NCI-H524 (cell line): Measurements from ENCODE around the gene SSTR3.
"Not testable (repeated sequence)": the region's sequence is repeated elsewhere in the genome, so short reads cannot be mapped to it uniquely, and the experiment has no call there.

ENCODE experiments used
- DNase-seq, 2 experiments: peaks; one replicate each; lab custom pipeline; 2025; lab: John Stamatoyannopoulos, UW

SSTR3 gene

DNA sequence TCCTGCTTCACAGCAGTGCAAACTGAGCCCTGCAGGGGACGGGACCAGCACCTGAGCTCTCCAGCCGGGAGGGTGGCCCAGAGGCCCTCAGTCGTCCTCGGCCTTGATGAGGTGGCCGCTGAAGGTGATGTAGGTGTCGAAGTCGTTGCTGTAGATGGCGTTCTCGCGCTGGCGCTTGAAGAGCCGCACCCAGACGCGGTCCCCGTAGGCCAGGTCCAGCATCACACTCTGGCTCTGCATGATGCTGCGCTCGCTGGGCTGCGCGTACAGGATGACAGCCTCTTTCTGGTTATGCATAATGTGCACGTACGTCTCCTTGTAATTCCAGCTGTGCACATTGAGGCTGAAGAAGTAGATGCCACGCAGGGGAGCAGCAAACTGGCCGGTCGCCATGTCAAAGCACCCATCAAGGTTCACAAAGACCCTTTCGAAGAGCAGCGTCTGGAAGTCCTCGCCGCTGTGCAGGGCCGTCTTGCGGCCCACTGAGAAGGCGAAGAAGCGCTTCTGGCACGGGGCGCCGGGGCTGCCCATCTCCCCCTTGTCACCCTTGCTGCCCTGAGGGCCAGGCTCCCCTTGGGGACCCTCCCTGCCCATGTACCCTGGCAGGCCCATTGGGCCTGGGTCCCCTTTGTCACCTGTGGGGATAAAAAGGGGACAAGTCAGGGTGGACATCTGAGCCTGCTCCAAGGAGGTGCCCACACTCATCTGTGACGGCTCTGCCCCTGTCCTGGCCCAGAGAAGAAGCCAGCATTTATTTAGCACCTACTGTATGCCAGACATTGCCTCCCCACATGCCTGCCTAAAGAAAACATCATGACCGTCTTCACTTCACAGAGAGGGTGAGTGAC lies 30.0 kb downstream of the SSTR3 start:
- DNase-seq = no peak

DNA sequence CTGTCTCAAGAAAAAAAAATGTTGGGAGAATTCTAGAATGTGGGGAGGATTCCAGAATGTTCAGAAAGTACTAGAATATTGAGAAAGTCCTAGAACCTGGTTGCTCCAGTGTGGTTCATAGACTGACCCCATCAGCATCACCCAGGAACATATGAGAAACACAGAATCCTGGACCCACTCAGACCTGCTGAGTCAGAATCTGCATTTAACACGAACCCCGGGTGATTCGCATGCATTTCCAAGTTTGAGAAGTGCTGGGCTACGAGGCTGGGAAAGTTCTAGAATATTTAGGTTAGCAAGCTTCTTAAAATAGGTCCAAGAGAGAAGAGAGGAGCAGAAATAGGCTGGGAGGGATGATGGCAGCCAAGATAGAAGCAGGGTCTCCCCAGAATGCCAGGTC lies 30.6 kb downstream of the SSTR3 start:
- no peak for DNase-seq

DNA sequence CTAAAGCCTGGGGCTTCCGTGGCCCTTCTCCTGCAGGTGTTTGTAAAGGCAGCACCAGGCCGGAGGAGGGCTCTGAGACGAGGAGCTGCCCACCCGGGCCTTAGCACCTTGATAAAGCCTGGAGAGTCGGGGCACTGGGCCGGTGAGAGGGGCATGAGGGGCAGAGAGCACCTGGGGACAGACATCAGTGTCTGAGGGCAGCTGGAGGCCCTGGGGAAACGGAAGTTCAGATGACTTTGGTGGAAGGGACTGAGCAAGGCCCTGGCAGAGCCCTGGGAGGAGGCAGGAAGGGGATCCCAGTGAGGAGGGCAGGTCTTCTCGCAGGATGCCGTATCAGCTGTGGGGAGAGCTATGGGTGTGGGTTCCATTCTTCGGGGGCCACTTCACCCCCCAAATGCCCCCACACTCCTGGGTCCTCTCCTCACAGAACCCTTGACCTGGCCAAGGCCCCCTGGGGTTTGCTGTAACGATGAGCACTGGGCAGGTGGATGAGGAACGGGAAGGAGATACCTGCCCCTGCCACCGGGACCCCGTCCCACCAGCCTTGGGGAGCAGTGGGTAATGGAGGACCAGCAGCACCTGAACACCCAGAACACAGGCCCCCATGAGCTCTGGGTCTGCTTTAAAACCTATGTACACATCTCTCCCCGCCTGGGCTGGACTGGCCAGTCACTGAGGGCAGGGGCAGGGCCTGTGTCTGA lies 31.6 kb downstream of the SSTR3 start:
- no peak for DNase-seq

DNA sequence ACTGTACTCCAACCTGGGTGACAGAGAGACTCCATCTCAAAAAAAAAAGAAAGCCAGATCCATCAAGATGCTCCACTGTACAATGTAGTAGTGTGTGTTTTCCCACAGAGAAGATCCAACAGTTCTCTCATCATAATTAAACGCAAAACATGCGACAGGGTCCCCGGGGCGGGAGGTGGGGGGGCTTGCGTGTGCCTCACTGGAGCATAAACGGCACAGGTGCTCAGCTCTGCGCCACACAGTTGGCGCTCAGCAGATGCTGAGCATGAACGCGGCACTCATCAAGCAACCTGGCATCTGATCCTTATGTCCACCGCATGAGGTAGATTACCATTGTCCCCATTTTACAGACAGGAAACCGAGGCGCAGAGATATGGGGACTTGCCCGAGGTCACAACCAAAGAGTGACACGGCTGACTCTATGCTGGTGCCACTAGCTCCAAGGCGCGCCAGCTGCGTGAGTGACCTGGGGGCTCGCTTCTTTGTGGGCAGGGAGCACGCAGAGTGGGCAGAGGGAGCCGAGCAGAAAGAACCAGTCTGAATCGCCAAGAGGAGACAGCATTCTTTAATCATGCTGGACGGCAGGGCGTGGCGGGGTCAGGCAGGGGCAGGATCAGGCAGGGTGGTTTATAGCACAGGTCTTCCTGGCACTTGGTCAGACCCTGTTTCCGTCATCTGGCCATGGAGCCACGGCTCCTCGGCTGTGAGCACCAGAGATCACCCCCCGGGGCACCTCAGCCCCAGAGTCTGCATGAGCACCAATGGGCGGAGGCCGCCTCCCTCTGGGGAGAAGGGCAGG lies 32.5 kb downstream of the SSTR3 start:
- DNase-seq = no peak

DNA sequence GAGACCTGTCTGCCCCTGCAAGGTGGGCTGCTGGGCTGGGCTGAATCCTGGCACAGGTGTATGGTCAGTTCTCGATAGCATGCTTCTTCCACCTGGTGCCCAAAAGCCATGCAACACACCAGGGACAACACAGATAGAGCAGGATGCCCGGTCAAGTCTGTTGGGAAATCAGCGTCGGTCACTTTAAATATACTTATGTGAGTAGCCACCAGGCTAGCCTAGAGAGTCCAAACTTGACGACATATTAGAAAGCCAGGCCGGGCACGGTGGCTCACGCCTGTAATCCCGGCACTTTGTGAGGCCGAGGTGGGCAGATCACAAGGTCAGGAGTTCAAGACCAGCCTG lies 33.2 kb downstream of the SSTR3 start:
- DNase-seq = no peak

DNA sequence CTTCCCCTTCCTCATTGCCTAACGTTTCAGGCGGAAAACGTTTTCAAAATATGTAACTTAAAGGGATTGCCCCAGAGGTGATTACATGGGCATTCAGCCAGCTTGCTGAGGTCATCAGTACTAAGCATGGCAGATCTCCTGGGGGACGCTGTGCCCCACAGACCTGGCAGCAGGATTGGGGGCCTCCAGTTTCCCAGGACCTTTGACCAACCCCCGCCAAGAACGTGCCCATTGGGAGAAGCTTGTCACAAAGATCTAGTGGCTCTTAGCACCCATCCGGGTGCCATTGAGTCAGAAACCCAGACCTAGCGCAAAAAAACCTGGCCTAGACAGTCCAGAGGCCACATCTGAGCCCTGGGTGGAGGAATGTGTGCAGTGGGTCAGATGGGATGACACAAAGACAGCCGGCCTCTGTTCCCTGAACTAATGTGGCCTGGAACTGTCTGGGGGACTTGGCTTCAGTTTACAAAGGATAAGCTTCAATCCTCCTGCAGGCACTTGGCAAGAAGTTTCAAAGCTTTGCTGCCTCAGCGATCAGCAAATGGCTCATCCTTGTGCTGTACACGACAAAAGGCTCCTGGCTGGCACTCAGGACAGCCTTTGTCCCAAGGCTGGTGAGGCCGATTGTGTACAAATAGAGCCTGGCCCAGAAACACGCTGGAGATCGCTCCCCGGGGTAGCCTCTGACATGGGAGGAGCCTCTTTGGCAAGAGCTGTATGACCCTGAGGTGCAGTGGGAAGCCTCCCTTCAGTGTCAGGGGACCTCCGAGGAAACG lies 33.7 kb downstream of the SSTR3 start:
- no peak for DNase-seq

DNA sequence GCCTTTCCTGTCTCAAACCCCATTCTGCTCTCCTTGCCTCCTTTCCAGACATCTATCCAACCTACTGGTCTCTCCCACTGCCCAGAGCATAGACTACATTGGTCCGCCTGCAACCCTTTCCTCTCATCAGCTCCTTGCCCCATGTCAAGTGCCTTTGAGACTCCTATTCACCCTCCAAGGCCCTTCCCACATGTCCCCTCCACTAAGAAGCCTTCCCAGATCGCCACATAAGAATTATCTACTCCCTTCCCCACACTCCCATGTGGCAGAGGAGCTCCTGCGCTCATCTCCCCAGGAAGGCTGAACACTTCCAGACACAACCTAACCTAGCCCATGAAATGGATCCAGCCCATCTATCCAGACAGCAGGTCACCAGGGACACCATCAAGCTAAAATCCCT lies 34.5 kb downstream of the SSTR3 start:
- no peak for DNase-seq

DNA sequence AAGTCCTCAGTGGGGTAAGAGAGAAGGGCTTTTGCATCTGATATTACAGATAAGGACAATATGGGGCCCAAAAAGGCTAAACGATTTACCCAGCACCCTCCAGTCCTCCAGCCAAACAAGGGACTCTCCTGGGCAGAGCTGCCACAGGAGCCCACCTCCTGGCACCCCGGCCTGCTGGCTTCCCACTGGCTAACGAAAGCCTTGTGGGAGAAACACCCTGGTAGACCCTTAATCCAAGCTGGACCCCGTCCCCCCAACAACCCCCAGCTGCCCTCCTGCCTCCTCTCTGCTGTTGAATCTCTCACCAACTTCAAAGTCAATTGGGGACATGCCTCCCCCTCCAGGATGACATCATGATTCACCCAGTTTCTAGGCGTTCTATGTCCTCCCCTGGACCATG lies 35.1 kb downstream of the SSTR3 start:
- no peak for DNase-seq

DNA sequence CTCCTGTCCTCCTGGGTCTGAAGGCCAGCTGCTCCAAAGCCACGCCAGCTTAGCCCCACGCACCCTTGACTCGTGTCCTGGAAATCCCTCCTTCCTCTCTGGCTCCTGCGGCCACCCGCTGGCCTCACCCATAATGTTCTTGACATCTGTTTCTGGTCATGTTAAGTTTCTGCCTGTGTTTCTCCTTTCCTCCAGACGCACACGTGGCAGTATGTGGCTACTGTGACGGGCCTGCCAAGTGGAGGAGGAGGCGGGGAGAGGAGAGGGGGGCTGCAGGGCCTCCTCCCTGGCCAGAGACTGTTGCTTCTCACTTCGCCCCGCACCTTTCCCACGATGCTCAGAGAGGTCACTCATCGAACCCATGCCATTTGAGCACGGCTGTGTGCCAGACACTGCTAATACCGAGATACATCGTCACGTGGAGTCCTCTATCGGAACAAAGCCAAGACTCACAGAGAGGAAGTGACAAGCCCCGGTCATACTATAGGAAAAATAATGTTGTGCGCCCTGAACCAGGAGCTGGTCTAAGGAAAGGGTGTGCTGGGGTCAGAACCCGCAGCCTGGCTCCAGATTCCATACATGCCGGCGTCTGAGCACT lies 35.7 kb downstream of the SSTR3 start:
- peak in 1 of 2 experiments; percentile 59 for DNase-seq

DNA sequence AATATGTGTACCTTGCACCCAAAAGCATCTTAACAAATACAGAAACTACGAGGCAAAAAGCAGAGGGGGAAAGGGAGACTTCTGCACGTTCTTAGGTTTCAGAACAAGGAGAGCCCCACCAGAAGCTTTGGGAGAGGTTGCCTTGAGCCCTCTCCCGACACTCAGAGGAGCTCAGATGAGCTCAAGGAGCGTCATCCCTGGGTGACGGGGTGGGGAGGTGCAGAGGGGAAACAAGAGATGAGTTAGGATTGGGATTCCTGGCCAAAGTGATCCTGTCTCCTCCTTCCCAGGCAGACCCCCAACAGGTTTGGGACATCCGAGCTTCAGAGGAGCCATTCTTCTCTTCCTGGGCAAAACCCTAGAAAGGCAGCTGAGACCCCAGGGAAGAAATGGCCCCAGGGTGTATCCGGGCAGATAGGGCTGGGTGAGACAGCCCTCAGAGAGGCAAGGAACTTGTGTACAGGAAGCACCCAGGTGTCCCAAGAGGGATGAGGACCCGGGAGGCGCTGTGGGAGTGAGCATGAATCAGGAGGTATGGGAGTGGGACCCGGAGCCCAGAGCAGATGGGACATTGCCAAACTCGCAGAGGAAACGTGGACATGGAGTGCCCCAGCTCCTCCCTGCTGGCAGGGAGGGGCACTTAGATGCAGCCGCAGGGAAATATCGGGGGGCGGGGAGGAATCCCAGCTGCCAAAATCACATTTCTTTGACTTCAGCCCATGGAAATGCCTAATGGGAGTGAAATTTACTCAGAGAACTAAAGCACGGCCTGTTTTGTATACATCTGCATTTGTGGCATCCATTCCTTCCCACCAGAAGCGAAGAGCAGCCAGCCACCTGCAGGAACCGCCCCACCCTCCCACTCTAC lies 36.6 kb downstream of the SSTR3 start:
- no peak for DNase-seq

DNA sequence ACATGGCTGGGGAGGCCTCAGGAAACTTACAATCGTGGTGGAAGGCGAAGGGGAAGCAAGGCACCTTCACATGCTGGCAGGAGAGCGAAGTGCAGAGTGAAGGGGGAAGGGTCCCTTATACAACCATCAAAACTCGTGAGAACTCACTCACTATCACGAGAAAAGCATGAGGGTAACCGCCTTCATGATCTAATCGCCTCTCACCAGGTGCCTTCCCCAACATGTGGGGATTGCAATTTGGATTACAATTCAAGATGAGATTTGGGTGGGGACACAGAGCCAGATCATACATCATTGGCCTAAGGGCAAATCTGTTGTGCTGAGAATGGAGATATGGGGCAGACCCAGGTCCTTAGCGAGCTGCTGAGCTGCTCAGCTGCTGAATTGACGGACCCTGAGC lies 37.3 kb downstream of the SSTR3 start:
- DNase-seq = no peak

DNA sequence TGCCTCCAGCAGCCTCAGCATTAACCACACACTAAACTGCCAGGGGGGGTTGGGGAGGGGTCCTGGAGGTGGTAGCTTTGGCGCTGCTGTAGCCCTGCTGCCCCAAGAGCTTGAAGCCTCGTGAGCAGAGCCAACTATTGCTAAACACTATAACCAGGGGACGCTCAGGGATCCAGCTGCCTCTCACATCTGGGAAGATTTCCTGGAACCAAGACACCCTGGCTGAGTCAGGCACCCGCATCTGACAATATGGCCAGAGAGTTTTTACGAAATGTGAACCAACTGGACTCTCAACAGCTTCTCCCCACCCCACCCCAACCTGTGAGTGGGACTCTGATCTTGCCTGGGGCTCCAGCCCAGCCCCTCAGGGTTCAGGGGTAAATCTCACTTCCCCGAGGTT lies 38.6 kb downstream of the SSTR3 start:
- no peak for DNase-seq

DNA sequence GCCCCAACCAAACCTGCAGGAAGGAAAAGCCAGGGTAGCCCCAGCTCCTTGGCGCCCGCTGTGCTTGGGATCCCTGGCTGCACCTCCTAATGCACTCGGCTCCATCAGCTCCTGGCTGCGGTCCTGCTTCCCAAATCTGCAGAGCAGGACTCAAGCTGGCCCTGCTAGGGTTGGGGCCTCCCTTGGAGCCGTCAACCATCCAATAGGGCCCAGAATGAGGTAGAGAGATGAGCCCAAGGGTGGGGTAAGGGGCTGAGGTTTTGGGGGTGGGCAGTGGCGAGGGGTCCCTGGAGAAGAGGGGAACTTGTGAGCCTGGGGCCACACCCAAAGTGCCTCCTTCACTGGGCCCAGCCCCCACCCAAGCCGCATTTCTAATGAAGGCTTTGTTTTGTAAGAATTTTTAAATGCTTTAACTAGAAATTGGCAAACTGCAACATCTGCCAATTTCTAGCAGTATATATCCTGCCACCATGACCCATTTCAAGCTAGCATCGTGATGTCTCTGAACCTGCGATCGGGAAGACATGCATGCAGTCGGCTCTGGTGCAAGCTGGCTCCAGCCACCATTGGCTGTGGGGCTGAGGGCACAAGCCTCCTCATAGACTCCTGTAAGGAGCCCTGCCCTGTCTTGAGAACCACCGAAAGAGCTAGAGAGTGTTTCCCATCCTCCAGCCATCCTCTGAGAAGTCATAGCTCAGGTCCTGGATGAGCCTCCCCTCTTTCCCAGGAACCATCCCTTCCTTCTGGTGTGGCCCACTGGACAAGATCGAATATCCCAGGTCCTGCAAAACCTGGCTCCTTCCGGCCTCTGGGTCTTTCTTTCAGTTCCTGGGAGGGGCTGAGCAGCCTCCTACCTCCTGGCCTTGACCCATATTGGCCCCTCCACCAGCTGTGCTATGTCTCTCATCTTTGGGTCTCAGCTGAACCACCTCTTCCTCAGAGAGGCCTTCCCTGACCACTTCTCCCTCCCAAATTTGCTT lies 39.7 kb downstream of the SSTR3 start:
- DNase-seq = no peak

DNA sequence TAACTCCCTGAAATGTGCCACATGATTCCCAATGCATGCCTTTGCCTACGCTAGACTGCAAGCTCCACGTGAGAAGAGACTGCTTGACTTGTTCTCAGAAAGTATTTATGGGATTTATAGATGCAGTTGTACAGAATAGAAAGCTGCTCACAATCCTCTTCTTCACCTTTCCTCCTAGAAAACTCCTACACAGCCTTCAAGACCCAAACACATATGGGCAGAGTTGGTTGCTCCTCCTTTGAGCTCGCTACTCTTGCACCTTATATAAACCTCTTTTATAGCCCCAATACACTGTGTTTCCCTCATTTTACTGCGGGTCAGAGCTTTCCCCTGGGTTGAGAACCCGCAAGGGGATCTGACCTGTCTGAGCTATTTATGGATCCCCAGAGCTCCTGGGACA lies 40.6 kb downstream of the SSTR3 start:
- DNase-seq = no peak

DNA sequence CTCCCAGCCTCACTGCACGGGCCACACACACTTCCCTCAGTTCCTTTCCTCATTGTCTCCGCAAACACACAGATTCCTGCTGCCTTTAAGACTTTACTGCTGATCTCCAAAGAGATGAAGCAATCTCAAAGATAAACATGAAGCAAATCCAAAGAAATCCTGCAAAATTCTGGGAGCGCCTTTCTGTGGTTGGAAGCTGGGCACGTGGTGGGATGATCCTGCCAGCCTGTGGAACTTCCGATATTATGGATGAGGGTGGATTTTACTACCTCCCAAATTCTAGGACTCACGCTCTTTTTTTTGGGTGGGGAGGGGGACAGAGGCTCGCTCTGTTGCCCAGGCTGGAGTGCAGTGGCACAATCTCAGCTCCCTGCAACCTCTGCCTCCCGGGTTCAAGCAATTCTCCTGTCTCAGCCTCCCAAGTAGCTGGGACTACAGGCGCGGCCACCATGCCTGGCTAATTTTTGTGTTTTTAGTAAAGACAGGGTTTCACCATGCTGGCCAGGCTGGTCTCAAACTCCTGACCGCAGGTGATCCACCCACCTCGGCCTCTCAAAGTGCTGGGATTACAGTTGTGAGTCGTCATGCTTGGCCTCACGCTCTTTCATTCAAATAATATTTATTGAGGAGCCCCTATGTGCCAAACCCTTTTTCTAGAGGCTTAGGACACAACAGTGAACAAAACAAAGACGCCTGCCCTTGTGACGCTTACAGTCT lies 41.4 kb downstream of the SSTR3 start:
- DNase-seq = not testable (repeated sequence)

DNA sequence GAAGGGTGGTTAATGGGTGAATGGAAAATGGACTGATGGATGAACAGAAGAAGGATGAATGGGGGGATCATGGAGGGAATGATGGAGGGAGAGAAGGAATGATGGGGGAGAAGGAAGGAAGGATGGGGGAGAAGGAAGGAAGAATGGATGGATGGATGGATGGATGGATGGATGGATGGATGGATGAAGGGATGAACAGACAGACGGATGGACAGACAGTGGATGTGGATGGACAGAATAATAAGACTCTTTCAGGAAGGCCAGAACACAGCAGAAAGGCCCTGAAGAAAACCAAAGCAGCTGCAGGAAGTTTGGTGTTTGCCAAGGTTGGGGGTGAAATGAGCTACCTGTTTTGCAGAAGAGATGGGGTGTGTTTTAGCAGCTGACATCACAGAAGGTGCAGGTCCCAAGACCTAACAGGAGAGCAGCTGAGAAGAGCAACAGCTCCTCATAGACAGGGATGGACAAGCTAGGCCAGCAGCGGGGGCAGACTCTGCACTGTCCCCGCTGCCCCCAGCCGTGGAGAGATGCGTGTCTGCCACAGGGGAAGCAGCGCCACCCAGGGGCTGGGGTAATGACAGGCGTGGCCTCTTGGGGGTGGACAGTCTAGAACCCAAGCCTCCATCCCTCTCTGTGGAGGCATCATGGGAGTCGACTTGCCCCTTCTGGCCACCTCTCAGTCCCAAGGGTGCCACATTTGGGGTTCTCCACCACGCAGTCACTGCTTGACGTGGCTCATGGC lies 42.2 kb downstream of the SSTR3 start:
- no peak for DNase-seq

DNA sequence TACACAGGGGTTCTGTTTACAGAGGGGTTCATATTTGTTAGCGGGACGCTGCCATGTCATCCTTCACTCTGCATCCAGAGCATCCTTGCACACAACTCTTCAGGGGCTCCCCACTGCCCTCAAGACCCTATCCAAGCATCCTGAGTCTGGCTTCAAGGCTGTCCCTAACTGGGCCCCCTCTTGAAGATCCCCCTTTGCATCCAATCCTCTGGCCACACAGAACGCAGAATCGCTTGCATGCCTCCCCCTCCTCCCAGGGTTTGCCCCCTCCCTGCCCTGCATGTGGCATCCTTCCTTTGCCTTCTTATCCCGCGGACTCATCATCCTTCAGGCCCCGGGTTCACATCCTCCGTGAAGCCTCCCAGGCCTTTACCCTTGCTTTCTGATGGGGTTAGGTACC lies 42.9 kb downstream of the SSTR3 start:
- DNase-seq = no peak
